ENCODE measurements around the gene PLCB1. TPM values are rescaled to one million over a fixed set of nuclear protein-coding genes. Genes with fewer than 3 reads are reported as not detected.

PLCB1 gene
- total RNA-seq, 2 donors from 2014 or later, result 12.3 to 13.4 TPM

DNA sequence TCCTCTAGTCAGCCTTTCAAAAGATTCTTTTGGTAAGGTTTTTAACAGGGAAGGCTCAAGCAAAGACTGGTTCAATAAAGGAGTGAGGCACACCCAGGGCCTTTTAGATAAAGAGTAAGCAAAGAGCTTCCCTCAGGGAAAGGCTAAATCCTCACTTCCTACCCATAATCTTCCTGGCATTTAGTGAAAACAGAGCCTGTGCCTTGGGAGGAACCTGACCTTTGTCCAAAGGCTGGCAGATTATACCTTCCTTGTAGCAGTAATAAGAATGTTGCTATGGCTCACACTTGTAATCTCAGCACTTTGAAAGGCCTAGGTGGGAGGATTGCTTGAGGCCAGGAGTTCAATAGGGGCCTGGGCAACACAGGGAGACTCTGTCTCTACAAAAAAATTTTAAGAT, 656.8 kb downstream of the PLCB1 start:
- Mint-ChIP-seq H3K4me3 (no peak overlapping the region), H3K27ac (no peak overlapping the region), H3K9me3 (no peaks in the 10 kb centered on the region), H3K36me3 (peaks cover 11% of the 10 kb centered on the region), H3K27me3 (no peaks in the 10 kb centered on the region), H3K4me1 (ENCODE audit: low read depth in 2 of 2) (peaks cover 0 to 4% of the 10 kb centered on the region in 2 donors)
- DNase-seq (ENCODE audit: low spot score), result no peak
- no peak for ATAC-seq

DNA sequence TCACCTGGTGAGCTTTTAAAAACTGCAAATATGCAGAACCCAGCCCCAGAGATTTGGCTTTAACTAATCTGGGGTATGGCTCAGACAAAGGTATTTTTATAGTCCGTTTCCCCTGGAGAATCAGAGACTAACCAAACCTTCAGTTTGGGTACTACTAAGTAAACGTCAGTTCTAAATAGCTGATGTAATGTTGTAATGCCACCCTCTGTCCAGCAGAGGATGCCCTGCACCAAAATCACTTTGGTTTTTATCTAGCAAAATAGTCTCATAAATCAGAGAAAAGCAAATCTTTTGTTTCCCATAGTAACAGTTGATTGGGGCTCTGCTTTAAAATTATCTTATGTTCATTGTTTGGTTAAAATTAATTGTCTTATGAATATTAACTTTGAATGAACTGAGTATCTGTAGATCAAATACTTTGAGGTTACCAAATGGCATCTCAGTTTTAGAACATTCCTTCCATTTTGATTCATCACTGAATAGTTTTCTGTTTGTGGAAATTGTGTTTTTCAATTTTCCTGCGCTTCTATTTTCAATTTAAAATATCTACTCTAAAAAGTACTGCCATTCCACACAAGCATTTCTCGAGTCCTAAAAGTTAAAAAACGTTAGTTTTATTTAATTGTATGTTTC, 658.5 kb downstream of the PLCB1 start:
- Mint-ChIP-seq H3K27ac (no peak overlapping the region), H3K4me1 (ENCODE audit: low read depth in 2 of 2) (peaks cover 0 to 4% of the 10 kb centered on the region in 2 donors)

DNA sequence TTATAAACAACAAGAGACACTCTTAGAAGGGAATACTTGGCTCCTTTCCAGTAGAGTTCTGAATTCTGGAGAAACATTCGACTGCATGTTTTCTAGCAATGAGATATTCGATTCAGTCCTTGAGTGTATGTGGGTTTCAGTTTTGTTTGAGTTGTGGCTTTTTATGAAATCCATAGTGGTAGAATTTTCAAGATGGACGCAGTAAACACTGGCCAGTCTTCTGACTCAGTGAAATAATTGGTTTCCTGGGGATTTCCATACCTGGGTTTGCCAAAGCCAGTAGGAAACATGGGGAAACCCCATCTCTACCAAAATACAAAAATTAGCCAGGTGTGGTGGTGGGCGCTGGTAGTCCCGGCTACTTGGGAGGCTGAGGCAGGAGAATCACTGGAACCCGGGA, 663.3 kb downstream of the PLCB1 start:
- ATAC-seq (no peak), DNase-seq (ENCODE audit: low spot score) (no peak)
- no peaks in the 10 kb centered on the region for H3K9me3 Mint-ChIP-seq
- no peak overlapping the region for H3K27ac Mint-ChIP-seq
- peaks cover 11% of the 10 kb centered on the region for H3K36me3 Mint-ChIP-seq
- H3K4me1 Mint-ChIP-seq (ENCODE audit: low read depth in 2 of 2), result no peaks in the 10 kb centered on the region
- no peak overlapping the region for H3K4me3 Mint-ChIP-seq
- no peaks in the 10 kb centered on the region for H3K27me3 Mint-ChIP-seq

More for the DNA sequence above, 658.5 kb downstream of the PLCB1 start:
- ATAC-seq (no peak), DNase-seq (ENCODE audit: low spot score) (no peak)
- H3K4me3 Mint-ChIP-seq, result no peak overlapping the region
- H3K27me3 Mint-ChIP-seq, result no peaks in the 10 kb centered on the region
- H3K9me3 Mint-ChIP-seq, result no peaks in the 10 kb centered on the region
- H3K36me3 Mint-ChIP-seq, result peaks cover 11% of the 10 kb centered on the region

DNA sequence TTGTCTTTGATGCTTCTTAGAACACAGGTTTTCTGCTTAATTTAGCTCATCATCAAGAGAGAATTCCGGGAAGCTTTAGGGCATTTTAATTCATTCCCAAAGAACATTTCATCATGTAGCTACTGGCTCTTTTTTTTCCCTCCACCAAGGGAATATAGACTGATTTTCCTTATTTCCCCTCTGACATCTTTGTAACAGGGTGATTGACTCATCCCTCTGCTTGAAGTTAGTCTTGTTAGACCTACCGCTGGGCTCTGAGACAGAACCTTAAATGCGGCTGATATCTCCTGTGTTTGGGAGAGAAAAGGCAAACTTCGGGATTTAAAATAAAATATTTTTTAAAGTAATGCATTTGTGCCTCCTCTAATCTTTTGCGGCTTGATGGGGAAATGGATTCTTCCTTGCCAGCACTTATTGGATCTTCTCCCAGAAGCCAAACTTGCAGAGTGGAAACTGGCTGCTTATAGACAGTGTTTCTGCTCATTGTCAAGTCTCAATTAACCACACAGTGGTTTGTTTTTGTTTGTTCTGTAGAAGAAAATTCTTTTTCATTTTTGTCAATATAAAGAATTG, 664.1 kb downstream of the PLCB1 start:
- H3K27me3 Mint-ChIP-seq, result no peaks in the 10 kb centered on the region
- ATAC-seq, result no peak
- H3K9me3 Mint-ChIP-seq, result no peaks in the 10 kb centered on the region
- H3K4me3 Mint-ChIP-seq, result no peak overlapping the region
- DNase-seq (ENCODE audit: low spot score), result no peak
- H3K36me3 Mint-ChIP-seq, result peaks cover 11% of the 10 kb centered on the region
- H3K4me1 Mint-ChIP-seq (ENCODE audit: low read depth in 2 of 2), result no peaks in the 10 kb centered on the region
- no peak overlapping the region for H3K27ac Mint-ChIP-seq

DNA sequence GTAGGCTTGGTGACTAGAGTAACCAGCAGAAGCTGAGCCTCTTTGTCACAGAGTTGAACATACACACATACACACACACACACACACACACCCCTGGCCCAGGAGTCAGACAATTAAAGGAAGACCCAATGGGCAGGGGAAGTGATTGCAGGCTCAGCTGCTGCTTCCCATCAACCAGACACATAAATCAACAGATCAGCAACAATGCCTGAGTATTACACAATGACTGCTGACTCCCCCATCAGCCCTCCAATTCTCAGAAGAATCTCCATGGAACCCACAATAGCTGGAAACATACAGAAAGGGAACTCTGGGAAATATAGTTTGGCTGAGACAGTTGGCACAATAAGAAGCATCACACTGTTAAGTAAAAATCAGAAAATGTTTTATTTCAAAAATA, 666.4 kb downstream of the PLCB1 start:
- H3K4me1 Mint-ChIP-seq (ENCODE audit: low read depth in 2 of 2), result no peaks in the 10 kb centered on the region
- H3K27me3 Mint-ChIP-seq, result no peaks in the 10 kb centered on the region
- H3K4me3 Mint-ChIP-seq, result no peak overlapping the region
- peaks cover 7% of the 10 kb centered on the region for H3K36me3 Mint-ChIP-seq
- DNase-seq (ENCODE audit: low spot score), result no peak
- no peaks in the 10 kb centered on the region for H3K9me3 Mint-ChIP-seq
- no peak for ATAC-seq
- H3K27ac Mint-ChIP-seq, result no peak overlapping the region

DNA sequence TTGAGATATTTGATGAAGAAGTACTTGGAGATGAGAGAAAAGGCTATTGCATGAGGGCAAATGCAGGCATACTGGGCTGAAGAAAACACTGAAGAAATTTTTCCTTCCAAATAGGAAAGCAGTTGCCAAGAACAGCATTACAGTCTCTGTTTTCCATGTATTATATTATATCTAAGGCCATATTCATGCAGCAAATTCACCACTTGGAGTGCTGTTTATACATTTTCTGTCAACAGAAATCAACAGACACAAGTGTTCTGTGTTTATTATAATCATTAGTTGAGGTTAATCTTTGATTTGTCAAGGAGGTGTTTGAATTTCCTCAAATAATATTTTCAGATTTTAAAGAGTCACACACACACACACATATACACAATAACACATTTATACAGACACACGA, 668.0 kb downstream of the PLCB1 start:
- H3K4me3 Mint-ChIP-seq, result no peak overlapping the region
- no peaks in the 10 kb centered on the region for H3K9me3 Mint-ChIP-seq
- DNase-seq (ENCODE audit: low spot score) (no peak), ATAC-seq (no peak)
- no peaks in the 10 kb centered on the region for H3K27me3 Mint-ChIP-seq
- no peaks in the 10 kb centered on the region for H3K4me1 Mint-ChIP-seq (ENCODE audit: low read depth in 2 of 2)
- peaks cover 7% of the 10 kb centered on the region for H3K36me3 Mint-ChIP-seq
- H3K27ac Mint-ChIP-seq, result no peak overlapping the region

DNA sequence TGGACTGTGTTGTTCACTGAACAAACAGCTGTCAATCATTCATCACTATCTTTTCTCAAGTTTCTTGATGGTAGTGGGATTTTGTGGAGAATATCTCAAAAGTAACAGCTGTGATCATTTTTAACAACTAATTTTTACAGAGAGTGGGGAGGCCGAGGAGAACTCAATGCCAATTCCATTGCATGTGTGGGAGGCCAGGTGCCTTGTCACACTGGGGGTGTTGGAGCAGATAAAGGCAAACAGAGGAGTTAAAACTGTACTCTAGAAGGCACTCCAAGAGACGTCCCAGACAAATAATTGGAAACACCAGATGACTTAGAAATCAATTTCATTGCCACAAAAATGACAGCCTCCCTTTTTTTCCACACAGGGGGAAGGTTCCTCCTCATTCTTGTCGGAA, 669.6 kb downstream of the PLCB1 start:
- DNase-seq (ENCODE audit: low spot score), result no peak
- Mint-ChIP-seq H3K27ac (no peak overlapping the region), H3K4me1 (ENCODE audit: low read depth in 2 of 2) (peaks cover 0 to 3% of the 10 kb centered on the region in 2 donors)

DNA sequence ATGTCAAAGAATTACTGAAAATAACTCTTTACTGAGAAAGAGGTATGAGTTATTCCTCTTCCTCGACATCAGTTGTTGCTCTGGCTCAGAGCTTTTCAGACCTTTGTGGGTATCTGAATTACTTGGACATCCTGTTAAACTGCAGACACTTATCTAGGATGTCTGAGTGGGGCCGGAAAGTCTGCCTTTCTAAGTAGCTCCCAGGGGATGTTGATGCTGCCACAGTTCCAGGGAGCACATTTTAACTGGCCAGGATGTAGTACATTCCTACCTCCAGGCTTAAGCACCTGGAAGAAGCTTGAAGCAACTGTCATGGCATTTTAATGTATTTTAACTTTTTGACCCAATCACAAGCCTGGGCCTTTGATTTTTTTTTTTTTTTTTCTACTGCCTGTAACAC, 671.0 kb downstream of the PLCB1 start:
- peaks cover 0 to 3% of the 10 kb centered on the region in 2 donors for H3K4me1 Mint-ChIP-seq (ENCODE audit: low read depth in 2 of 2)
- no peak for ATAC-seq
- H3K27me3 Mint-ChIP-seq, result no peaks in the 10 kb centered on the region
- no peak for DNase-seq (ENCODE audit: low spot score)
- no peaks in the 10 kb centered on the region for H3K9me3 Mint-ChIP-seq
- no peak overlapping the region for H3K27ac Mint-ChIP-seq
- H3K4me3 Mint-ChIP-seq, result no peak overlapping the region
- peaks cover 7% of the 10 kb centered on the region for H3K36me3 Mint-ChIP-seq

More for the DNA sequence above, 669.6 kb downstream of the PLCB1 start:
- ATAC-seq, result no peak
- H3K9me3 Mint-ChIP-seq, result no peaks in the 10 kb centered on the region
- H3K36me3 Mint-ChIP-seq, result peaks cover 7% of the 10 kb centered on the region
- no peak overlapping the region for H3K4me3 Mint-ChIP-seq
- H3K27me3 Mint-ChIP-seq, result no peaks in the 10 kb centered on the region

DNA sequence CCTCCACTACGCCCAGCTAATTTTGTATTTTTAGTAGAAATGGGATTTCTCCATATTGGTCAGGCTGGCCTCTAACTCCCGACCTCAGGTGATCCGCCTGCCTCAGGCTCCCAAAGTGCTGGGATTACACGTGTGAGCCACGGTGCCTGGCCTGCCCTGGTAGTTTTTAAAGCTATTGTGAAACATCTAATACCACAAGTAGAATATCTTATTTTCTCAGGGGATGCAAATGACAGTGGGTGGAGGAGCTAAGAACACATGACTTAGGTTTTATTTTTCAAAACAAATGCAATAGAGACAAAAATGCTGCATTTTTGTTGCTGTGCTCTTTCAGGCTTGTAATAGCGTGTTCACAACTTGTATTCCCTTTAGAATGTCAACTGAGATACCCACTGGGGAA, 671.9 kb downstream of the PLCB1 start:
- Mint-ChIP-seq H3K27ac (no peak overlapping the region), H3K27me3 (no peaks in the 10 kb centered on the region), H3K4me1 (ENCODE audit: low read depth in 2 of 2) (peaks cover 0 to 3% of the 10 kb centered on the region in 2 donors), H3K9me3 (no peaks in the 10 kb centered on the region), H3K4me3 (no peak overlapping the region), H3K36me3 (peaks cover 7% of the 10 kb centered on the region)
- DNase-seq (ENCODE audit: low spot score) (no peak), ATAC-seq (no peak)

DNA sequence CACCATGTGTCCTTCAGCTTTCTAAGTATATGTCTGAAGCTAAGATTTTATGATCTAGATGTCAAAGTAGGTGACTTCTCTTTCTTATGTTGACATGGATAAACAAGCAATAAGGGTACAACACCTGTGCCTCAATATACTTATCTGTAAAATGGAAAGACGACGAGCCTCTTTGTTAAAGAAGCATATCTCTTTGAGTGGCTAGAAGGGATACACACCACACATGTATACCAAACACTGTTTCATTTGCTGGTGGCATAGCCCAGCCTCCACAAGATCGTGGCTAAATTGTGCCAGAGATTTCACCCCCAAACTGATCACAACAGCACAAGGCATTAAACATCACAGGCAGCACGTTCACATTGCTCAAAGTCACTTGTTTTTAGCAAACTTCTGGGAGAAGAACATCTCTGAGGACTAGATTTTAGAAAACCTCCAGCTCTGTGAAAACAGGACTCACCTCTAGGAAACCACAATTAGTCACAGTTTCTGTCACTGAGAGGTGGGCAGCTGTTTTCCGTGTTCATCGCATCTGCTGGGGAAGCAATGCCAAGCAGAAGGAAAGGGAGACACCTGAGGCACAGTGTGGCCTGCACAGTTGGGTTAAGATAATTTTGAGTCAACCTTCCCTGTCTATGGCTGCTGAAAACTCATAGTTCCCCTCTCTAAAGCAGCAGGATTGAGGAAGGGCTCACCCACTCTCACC, 673.8 kb downstream of the PLCB1 start:
- no peak for DNase-seq (ENCODE audit: low spot score)
- no peak for ATAC-seq
- H3K27ac Mint-ChIP-seq, result no peak overlapping the region
- no peaks in the 10 kb centered on the region for H3K27me3 Mint-ChIP-seq
- H3K4me3 Mint-ChIP-seq, result no peak overlapping the region
- H3K9me3 Mint-ChIP-seq, result no peaks in the 10 kb centered on the region
- peaks cover 7% of the 10 kb centered on the region for H3K36me3 Mint-ChIP-seq
- peaks cover 0 to 3% of the 10 kb centered on the region in 2 donors for H3K4me1 Mint-ChIP-seq (ENCODE audit: low read depth in 2 of 2)

DNA sequence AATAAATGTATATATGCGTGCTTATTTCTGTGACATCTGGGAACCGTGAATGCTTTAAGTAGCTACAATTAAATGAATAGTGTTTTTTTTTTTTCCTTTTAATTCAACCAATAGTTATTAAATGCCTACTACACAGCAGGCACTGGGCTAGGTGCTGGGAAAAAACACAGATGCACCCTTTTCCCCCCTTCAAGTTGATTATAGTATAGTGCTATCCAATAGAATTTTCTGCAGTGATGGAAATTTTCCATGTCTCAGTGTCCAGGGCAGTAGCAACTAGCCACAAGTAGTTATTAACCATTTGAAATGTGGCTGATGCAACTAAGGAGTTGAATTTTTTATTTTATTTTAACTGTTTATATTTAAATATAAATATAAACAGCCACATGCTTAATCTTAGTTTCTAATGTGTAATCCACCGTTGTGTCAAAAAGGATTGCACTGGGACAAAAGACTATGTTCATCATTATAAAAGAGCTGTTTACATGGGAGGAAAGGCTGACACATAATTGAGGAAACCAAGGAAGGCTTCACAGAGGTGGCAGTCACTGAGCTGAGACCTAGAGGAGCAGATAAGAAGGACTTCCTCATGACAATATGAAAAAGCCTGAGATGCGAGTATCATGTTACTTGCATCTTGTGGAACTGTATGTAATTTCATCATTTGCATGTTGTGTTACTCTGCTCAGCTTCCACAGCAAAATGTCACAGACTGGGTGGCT, 675.6 kb downstream of the PLCB1 start:
- Mint-ChIP-seq H3K4me1 (ENCODE audit: low read depth in 2 of 2) (peaks cover 0 to 12% of the 10 kb centered on the region in 2 donors), H3K27ac (no peak overlapping the region), H3K27me3 (no peaks in the 10 kb centered on the region), H3K4me3 (no peak overlapping the region), H3K36me3 (no peaks in the 10 kb centered on the region), H3K9me3 (no peaks in the 10 kb centered on the region)
- no peak for DNase-seq (ENCODE audit: low spot score)
- ATAC-seq, result no peak

DNA sequence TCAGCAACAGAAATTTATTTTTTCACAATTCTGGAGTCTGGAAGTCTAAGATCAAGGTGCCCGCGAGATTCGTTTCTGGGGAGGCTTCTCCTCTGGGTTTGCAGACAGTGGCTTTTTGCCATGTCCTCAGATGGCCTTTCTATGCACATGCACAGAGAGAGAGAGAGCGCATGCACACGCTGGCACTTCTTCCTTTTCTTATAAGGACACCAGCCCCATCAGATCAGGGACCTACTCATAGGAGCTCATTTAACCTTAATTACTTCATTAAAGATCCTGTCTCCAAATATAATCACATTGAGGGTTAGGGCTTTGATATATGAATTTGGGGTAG, 676.1 kb downstream of the PLCB1 start:
- Mint-ChIP-seq H3K4me1 (ENCODE audit: low read depth in 2 of 2) (peaks cover 0 to 12% of the 10 kb centered on the region in 2 donors), H3K36me3 (no peaks in the 10 kb centered on the region), H3K4me3 (no peak overlapping the region), H3K27me3 (no peaks in the 10 kb centered on the region), H3K27ac (no peak overlapping the region), H3K9me3 (no peaks in the 10 kb centered on the region)
- DNase-seq (ENCODE audit: low spot score) (no peak), ATAC-seq (no peak)

DNA sequence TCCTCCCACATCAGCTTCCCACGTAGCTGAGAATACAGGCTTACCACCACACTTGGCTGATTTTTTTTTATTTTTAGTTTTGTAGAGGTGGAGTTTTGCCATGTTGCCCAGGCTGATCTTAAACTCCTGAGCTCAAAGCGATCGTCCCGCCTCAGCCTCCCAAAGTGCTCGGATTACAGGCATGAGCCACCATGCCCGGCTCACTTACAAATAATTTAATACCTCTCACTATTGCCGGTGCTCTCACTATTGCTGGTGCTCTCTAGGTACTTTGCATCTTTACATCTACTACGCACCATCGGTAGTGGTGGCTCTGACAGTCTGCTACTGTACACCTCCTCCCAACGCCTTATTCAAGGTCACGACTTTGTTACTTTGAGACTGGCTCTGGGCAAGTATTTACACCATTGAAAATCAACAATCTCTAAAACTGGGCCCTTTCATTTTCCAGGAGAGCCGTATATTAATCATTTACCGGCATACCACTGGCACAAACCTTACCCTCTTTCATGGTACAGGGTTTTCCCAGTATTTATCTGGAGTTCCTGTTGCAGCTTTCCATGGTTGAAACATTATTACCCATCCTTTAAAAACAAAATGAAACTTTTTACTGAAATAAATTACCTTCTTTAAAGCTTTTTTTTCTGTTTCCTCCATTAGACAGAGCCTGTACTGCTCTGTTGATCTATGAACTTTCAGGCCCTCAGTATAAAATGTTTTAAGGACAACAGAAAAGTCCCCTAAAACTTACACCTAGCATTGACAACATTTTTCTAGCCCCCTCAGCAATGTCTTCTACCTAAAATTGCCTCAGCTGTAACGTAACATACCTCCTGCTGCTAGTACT, 677.3 kb downstream of the PLCB1 start:
- Mint-ChIP-seq H3K36me3 (no peaks in the 10 kb centered on the region), H3K27me3 (no peaks in the 10 kb centered on the region), H3K4me3 (no peak overlapping the region), H3K4me1 (ENCODE audit: low read depth in 2 of 2) (peaks cover 0 to 12% of the 10 kb centered on the region in 2 donors), H3K27ac (no peak overlapping the region), H3K9me3 (no peaks in the 10 kb centered on the region)
- DNase-seq (ENCODE audit: low spot score) (no peak), ATAC-seq (no peak)

Measured in natural killer cell treated with Interleukin-12 subunit alpha and Interleukin-12 subunit beta and Interleukin-15 and Interleukin-18, amount 100 ng/mL, for 72 hours (primary cell).